AML-193 (cell line): ENCODE measurements around the gene RAP1GAP.

Experiments used
- DNase-seq, 2 experiments: peaks; one replicate each; lab custom pipeline; 2025; lab: John Stamatoyannopoulos, UW

RAP1GAP gene

GRCh38 chr1:21669258-21670058, at the start of gene RAP1GAP:
Gene RAP1GAP (minus strand): TSS chr1:21669357. CDS start chr1:21620032, 49,325 bp downstream.
- no peak for DNase-seq

GRCh38 chr1:21716169-21716568, 47.0 kb upstream of the RAP1GAP start:
- no peak for DNase-seq

GRCh38 chr1:21707891-21708290, 38.7 kb upstream of the RAP1GAP start:
- DNase-seq, result no peak

GRCh38 chr1:21707086-21707840, 38.1 kb upstream of the RAP1GAP start:
- no peak for DNase-seq

GRCh38 chr1:21706151-21706835, 37.1 kb upstream of the RAP1GAP start:
- peak; percentile 45 to 49 for DNase-seq

GRCh38 chr1:21705303-21705980, 36.3 kb upstream of the RAP1GAP start:
- no peak for DNase-seq

GRCh38 chr1:21704145-21704544, 35.0 kb upstream of the RAP1GAP start:
- DNase-seq, result no peak

- peak; percentile 42 to 43 for DNase-seq
These were observed 34.3 kb upstream of the RAP1GAP start for GRCh38 chr1:21703318-21703963.

- no peak for DNase-seq
These were observed 33.6 kb upstream of the RAP1GAP start for GRCh38 chr1:21702780-21703179.

- no peak for DNase-seq
These were observed 32.2 kb upstream of the RAP1GAP start for GRCh38 chr1:21701401-21701800.

- DNase-seq, result no peak
These were observed 30.9 kb upstream of the RAP1GAP start for GRCh38 chr1:21700094-21700493.

- no peak for DNase-seq
These were observed 27.8 kb upstream of the RAP1GAP start for GRCh38 chr1:21696931-21697330.

- DNase-seq, result no peak
These were observed 24.6 kb upstream of the RAP1GAP start for GRCh38 chr1:21693732-21694131.

GRCh38 chr1:21691739-21692138, 22.6 kb upstream of the RAP1GAP start:
- no peak for DNase-seq

- DNase-seq, result no peak
These were observed 20.7 kb upstream of the RAP1GAP start for GRCh38 chr1:21689661-21690372.

- DNase-seq, result no peak
These were observed 17.9 kb upstream of the RAP1GAP start for GRCh38 chr1:21687081-21687529.

GRCh38 chr1:21685946-21686678, 17.0 kb upstream of the RAP1GAP start:
- DNase-seq, result peak; percentile 25 to 33

GRCh38 chr1:21681426-21681825, 12.3 kb upstream of the RAP1GAP start:
- DNase-seq, result no peak

- no peak for DNase-seq
These were observed 11.8 kb upstream of the RAP1GAP start for GRCh38 chr1:21680918-21681317.

- no peak for DNase-seq
These were observed 11.2 kb upstream of the RAP1GAP start for GRCh38 chr1:21680381-21680780.
